OCI-LY1 (cell line): ENCODE results near the gene ITPK1.

Experiments used
- H2AFZ ChIP-seq: fragments of 200-600 bp; sonication (generic), shearing (Covaris generic); 2 replicates; pipeline ENCODE4 v1.6.0; 2014; ENCODE audit warnings: antibody characterized with exemption, mild to moderate bottlenecking, low read length
- H3F3A ChIP-seq: fragments of 200-600 bp; sonication (generic), shearing (Covaris generic); 2 replicates; pipeline ENCODE4 v1.6.0; 2014; ENCODE audit warnings: mild to moderate bottlenecking, antibody characterized with exemption, low read length, moderate library complexity; ENCODE audit not compliant: insufficient read depth
- H3K27ac ChIP-seq: fragments of 200-600 bp; sonication (generic); 2 replicates; pipeline ENCODE4 v1.5.1; 2014; ENCODE audit warnings: low read length, mixed run types, mild to moderate bottlenecking, low read depth; ENCODE audit not compliant: poor library complexity, severe bottlenecking
- H3K27me3 ChIP-seq: fragments of 200-600 bp; sonication (generic); 2 replicates; pipeline ENCODE4 v1.6.0; 2014; ENCODE audit warnings: antibody characterized with exemption, mild to moderate bottlenecking, low read length, moderate library complexity; ENCODE audit not compliant: insufficient read depth
- H3K36me3 ChIP-seq: fragments of 200-600 bp; sonication (generic); 2 replicates; pipeline ENCODE4 v1.6.1; 2014; ENCODE audit warnings: mild to moderate bottlenecking, antibody characterized with exemption, low read length, moderate library complexity, mixed read lengths; ENCODE audit not compliant: insufficient read depth
- H3K4me1 ChIP-seq: fragments of 200-600 bp; sonication (generic); 2 replicates; pipeline ENCODE4 v1.5.1; 2014; ENCODE audit warnings: mild to moderate bottlenecking, low read length, moderate library complexity; ENCODE audit not compliant: insufficient read depth, severe bottlenecking
- H3K4me2 ChIP-seq: fragments of 200-600 bp; sonication (generic), shearing (Covaris generic); 2 replicates; pipeline ENCODE4 v1.6.1; 2014; ENCODE audit warnings: low read length
- H3K4me3 ChIP-seq: fragments of 200-600 bp; sonication (generic); 2 replicates; pipeline ENCODE4 v1.5.1; 2014; ENCODE audit warnings: low read length, low read depth, mild to moderate bottlenecking, mixed read lengths; ENCODE audit not compliant: poor library complexity, severe bottlenecking
- H3K79me2 ChIP-seq: fragments of 200-600 bp; shearing (Covaris generic); 2 replicates; pipeline ENCODE4 v1.6.1; 2016; ENCODE audit warnings: mixed run types, low read length, mixed read lengths; ENCODE audit not compliant: insufficient read depth
- H3K9ac ChIP-seq: fragments of 200-600 bp; sonication (generic), shearing (Covaris generic); 2 replicates; pipeline ENCODE4 v1.6.1; 2014; ENCODE audit warnings: mild to moderate bottlenecking, low read length, mixed read lengths
- H3K9me2 ChIP-seq: fragments of 200-600 bp; sonication (generic), shearing (Covaris generic); 2 replicates; pipeline ENCODE4 v1.6.1; 2014; ENCODE audit warnings: low read depth, mild to moderate bottlenecking, low read length, mixed read lengths
- H3K9me3 ChIP-seq: fragments of 200-600 bp; shearing (Covaris generic); 2 replicates; pipeline ENCODE4 v1.6.1; 2014; ENCODE audit warnings: low read length, mixed read lengths
- H4K20me1 ChIP-seq: fragments of 200-600 bp; sonication (generic), shearing (Covaris generic); 2 replicates; pipeline ENCODE4 v1.6.0; 2016; ENCODE audit warnings: mild to moderate bottlenecking, low read length; ENCODE audit not compliant: insufficient read depth
- EZH2 ChIP-seq: fragments of 200-600 bp; sonication (generic), shearing (Covaris generic); IDR thresholded peaks from 2 replicates; pipeline ENCODE4 v1.8.0; 2017; ENCODE audit warnings: borderline replicate concordance, mixed run types, mild to moderate bottlenecking, antibody characterized with exemption, low read length, moderate library complexity, mixed read lengths
- TF ChIP-seq, protein P1 (sequence below): fragments of 200-600 bp; sonication (generic), shearing (Covaris generic); IDR thresholded peaks from 2 replicates; pipeline ENCODE4 v1.5.1; 2017; ENCODE audit warnings: mild to moderate bottlenecking, antibody characterized with exemption, low read length, moderate library complexity, mixed read lengths

The ITPK1 gene

DNA sequence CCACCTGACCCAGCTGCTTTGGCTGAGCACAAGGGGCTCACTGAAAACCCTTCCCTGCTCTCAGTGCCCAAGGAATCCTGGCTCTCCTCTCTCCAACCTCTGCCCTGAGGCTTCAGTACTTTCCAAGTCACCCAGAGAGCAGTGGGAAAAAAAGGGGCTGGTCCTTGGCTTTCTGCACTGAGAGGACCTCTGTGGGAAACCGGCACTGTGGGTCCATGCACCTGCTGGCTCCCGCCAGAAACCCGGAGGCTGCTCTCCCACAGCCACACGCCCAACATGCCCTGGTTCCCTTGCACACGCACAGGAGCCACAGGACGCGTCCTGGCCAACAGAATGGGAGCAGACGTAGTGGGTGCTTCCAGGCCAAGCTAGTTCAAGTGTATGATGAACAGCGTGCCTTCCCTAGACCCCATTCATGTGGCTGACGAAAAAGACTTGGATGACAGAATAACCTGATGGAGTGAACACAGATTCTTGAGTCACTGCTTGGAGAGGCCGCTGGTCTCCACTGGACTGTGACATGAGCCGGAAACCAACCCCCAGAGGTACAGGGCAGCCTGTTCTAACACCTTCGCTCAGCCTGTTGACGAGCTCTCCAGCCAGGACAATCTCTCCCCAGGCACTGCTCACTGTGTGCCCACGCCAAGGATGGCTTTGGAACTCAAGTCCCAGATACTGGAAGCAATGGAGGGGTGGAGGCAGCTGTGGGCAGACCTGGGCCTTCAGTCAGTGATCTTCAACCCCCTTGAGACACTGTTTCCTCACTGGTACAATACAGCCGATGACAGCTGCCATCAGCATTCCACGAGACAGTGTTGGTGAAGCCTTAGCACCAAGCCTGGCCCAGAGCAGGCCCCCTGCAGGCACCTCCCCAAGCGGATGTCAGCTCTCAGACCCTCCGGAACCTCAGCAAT lies 87.7 kb downstream of the ITPK1 start:
- Histone ChIP-seq H2AFZ (no peak overlapping the region), H4K20me1 (no peaks in the 10 kb centered on the region), H3K36me3 (no peaks in the 10 kb centered on the region), H3K79me2 (no peaks in the 10 kb centered on the region), H3K9me2 (no peaks in the 10 kb centered on the region), H3K27me3 (no peaks in the 10 kb centered on the region), H3K4me2 (no peak overlapping the region), H3K4me1 (no peaks in the 10 kb centered on the region), H3K27ac (no peak overlapping the region), H3K9ac (no peak overlapping the region), H3K9me3 (no peaks in the 10 kb centered on the region), H3F3A (no peaks in the 10 kb centered on the region), H3K4me3 (no peak overlapping the region)
- TF ChIP-seq, protein P1, sequence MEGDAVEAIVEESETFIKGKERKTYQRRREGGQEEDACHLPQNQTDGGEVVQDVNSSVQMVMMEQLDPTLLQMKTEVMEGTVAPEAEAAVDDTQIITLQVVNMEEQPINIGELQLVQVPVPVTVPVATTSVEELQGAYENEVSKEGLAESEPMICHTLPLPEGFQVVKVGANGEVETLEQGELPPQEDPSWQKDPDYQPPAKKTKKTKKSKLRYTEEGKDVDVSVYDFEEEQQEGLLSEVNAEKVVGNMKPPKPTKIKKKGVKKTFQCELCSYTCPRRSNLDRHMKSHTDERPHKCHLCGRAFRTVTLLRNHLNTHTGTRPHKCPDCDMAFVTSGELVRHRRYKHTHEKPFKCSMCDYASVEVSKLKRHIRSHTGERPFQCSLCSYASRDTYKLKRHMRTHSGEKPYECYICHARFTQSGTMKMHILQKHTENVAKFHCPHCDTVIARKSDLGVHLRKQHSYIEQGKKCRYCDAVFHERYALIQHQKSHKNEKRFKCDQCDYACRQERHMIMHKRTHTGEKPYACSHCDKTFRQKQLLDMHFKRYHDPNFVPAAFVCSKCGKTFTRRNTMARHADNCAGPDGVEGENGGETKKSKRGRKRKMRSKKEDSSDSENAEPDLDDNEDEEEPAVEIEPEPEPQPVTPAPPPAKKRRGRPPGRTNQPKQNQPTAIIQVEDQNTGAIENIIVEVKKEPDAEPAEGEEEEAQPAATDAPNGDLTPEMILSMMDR: no peak
- TF ChIP-seq EZH2: no peak

DNA sequence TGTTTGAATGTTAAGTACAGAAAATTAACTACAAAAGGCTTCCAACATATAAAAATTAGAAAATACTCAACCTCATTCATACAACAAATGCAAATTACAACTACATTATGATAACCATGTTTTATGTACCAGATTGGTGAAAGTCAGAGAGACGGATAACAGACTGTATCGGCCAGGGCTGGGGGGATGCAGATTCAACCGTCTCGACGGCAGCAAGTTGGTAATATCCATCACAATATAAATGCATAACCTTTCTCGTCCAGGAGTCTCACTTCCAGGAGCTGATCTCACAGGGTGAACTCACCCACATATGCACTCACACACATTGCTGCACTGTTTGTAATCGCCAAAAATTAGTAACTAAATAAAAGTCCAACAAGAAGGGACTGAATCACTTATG lies 89.4 kb downstream of the ITPK1 start:
- Histone ChIP-seq H3K27me3 (no peaks in the 10 kb centered on the region), H3K4me3 (no peak overlapping the region), H3F3A (no peaks in the 10 kb centered on the region), H3K36me3 (no peaks in the 10 kb centered on the region), H3K4me1 (no peaks in the 10 kb centered on the region), H3K4me2 (no peak overlapping the region), H3K27ac (no peak overlapping the region), H3K9me2 (no peaks in the 10 kb centered on the region), H3K9ac (no peak overlapping the region), H3K9me3 (no peaks in the 10 kb centered on the region), H2AFZ (no peak overlapping the region), H4K20me1 (no peaks in the 10 kb centered on the region), H3K79me2 (no peaks in the 10 kb centered on the region)
- TF ChIP-seq, protein P1: no peak
- TF ChIP-seq EZH2: no peak

DNA sequence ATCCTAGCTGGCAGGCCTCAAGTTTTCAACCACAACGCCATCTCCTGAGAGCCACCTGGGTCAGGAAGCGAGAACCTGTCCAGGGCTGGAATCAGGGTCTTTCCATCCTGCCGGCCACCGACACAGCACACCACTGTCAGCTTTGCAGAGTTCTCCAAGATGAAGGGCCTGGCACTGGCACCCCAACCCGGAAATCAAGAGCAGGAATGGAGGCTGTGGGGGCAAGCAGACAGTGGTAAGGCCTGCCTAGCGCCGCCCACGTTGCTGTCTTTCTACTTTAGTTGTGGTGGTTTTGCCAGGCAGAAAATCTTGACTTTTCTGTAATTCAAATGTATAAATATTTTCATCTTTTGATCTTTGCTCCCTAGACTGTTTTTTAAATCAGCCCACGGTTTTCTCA lies 90.7 kb downstream of the ITPK1 start:
- no peak overlapping the region for H3K27ac ChIP-seq
- no peaks in the 10 kb centered on the region for H4K20me1 ChIP-seq
- no peak overlapping the region for H3K9ac ChIP-seq
- no peaks in the 10 kb centered on the region for H3K9me2 ChIP-seq
- H3K4me2 ChIP-seq: no peak overlapping the region
- no peak overlapping the region for H2AFZ ChIP-seq
- H3K4me1 ChIP-seq: no peaks in the 10 kb centered on the region
- H3K36me3 ChIP-seq: no peaks in the 10 kb centered on the region
- no peaks in the 10 kb centered on the region for H3K79me2 ChIP-seq
- no peaks in the 10 kb centered on the region for H3K27me3 ChIP-seq
- no peaks in the 10 kb centered on the region for H3F3A ChIP-seq
- no peaks in the 10 kb centered on the region for H3K9me3 ChIP-seq
- no peak overlapping the region for H3K4me3 ChIP-seq
- TF ChIP-seq EZH2: no peak
- TF ChIP-seq, protein P1: no peak
